Fibroblast of lung (primary cell): ENCODE measurements around the gene TENT5A. TPM values are rescaled to one million over a fixed set of nuclear protein-coding genes. Genes with fewer than 3 reads are reported as not detected.
A peak's percentile ranks its signal among the peaks of the same experiment; 100 is the strongest.

Experiments
- DNase-seq, 2 donors: peaks; one replicate each; pipeline versions ENCODE4 v3.0.0 to v3.0.0-alpha.2; 2010; ENCODE audit warnings: low read depth in 2 of 2
- H2AFZ ChIP-seq: 2 replicates; pipeline ENCODE4 v1.5.1; 2012; ENCODE audit warnings: low read length, control low read depth, inconsistent platforms
- H3K27ac ChIP-seq: 2 replicates; pipeline ENCODE4 v1.5.1; 2011; ENCODE audit warnings: low read length, control low read depth; ENCODE audit not compliant: insufficient read depth
- H3K27me3 ChIP-seq: 2 replicates; pipeline ENCODE4 v1.5.1; 2011; ENCODE audit warnings: mild to moderate bottlenecking, low read length; ENCODE audit not compliant: control insufficient read depth, insufficient read depth
- H3K36me3 ChIP-seq: 2 replicates; pipeline ENCODE4 v1.5.1; 2011; ENCODE audit warnings: low read length; ENCODE audit not compliant: control insufficient read depth, insufficient read depth
- H3K4me1 ChIP-seq: 2 replicates; pipeline ENCODE4 v1.5.1; 2011; ENCODE audit warnings: low read length; ENCODE audit not compliant: control insufficient read depth, insufficient read depth; ENCODE audit errors: extremely low read depth
- H3K4me2 ChIP-seq: 2 replicates; pipeline ENCODE4 v1.5.1; 2011; ENCODE audit warnings: low read length, control low read depth; ENCODE audit not compliant: insufficient read depth; ENCODE audit errors: extremely low read depth
- H3K4me3 ChIP-seq, 4 experiments: fragments of 200-600 bp in 1 of 4; sonication (generic) in 1 of 4; replicated peaks in 1 of 4; 2 replicates each; pipeline ENCODE4 v1.5.1; 2011 to 2016; ENCODE audit warnings: low read length in 4 of 4, low read depth in 3 of 4, mild to moderate bottlenecking in 3 of 4, control low read depth in 2 of 4, inconsistent platforms in 1 of 4, mixed read lengths in 1 of 4; ENCODE audit not compliant: insufficient read depth in 1 of 4; ENCODE audit errors: control extremely low read depth in 1 of 4
- H3K79me2 ChIP-seq: 2 replicates; pipeline ENCODE4 v1.5.1; 2012; ENCODE audit warnings: mild to moderate bottlenecking, low read length, inconsistent platforms; ENCODE audit not compliant: control insufficient read depth, insufficient read depth
- H3K9ac ChIP-seq: 2 replicates; pipeline ENCODE4 v1.5.1; 2011; ENCODE audit warnings: mild to moderate bottlenecking, low read length, control low read depth; ENCODE audit not compliant: insufficient read depth
- H3K9me3 ChIP-seq: 2 replicates; pipeline ENCODE4 v1.5.1; 2012; ENCODE audit warnings: low read depth, low read length; ENCODE audit not compliant: control insufficient read depth, insufficient read depth
- H4K20me1 ChIP-seq: 2 replicates; pipeline ENCODE4 v1.5.1; 2011; ENCODE audit warnings: low read length; ENCODE audit not compliant: control insufficient read depth, insufficient read depth; ENCODE audit errors: extremely low read depth
- CTCF ChIP-seq, 2 donors: IDR thresholded peaks in 1 of 2; conservative IDR thresholded peaks in 1 of 2; 1 replicate in 1 of 2; 2 replicates in 1 of 2; pipeline ENCODE4 v1.5.1; 2011 to 2012; ENCODE audit warnings: low read length in 2 of 2, control low read depth in 1 of 2, inconsistent platforms in 1 of 2, low read depth in 1 of 2, mild to moderate bottlenecking in 1 of 2
- EZH2 ChIP-seq: IDR thresholded peaks from 2 replicates; pipeline ENCODE4 v1.5.1; 2012; ENCODE audit warnings: low read length, control low read depth, mild to moderate bottlenecking; ENCODE audit errors: missing control alignments
- polyA plus RNA-seq, 2 donors: library from polyadenylated mRNA; depleted of rRNA in 1 of 2; stranded (reverse) in 1 of 2; unstranded in 1 of 2; fragments of >200 nt; gene quantifications; 2 replicates each; pipeline ENCODE4 v1.2.1, GENCODE V29; 2011 to 2012; ENCODE audit warnings: missing spikeins in 1 of 2
- total RNA-seq: library from RNA; depleted of rRNA; stranded (reverse); fragments of >200 nt; gene quantifications from 2 replicates; pipeline ENCODE4 v1.2.1, GENCODE V29; 2014

The TENT5A gene
- total and polyA plus RNA-seq, 2 donors (not counting 1 experiment from before 2014, with no cell fraction given): 8.3 to 24.6 TPM

- Histone ChIP-seq H3K9ac (peak overlapping the region; percentile 92), H3K4me3 (peak overlapping the region; percentile 76 to 90 (median 84)), H4K20me1 (no peaks in the 10 kb centered on the region), H3K4me1 (no peaks in the 10 kb centered on the region), H2AFZ (peak overlapping the region; percentile 79), H3K4me2 (peak overlapping the region; percentile 86), H3K9me3 (no peaks in the 10 kb centered on the region), H3K36me3 (no peaks in the 10 kb centered on the region), H3K27ac (peak overlapping the region; percentile 96), H3K27me3 (no peaks in the 10 kb centered on the region), H3K79me2 (peaks cover 30% of the 10 kb centered on the region)
- TF ChIP-seq EZH2: no peak
- no peak for TF ChIP-seq CTCF (conservative IDR thresholded peaks at IDR 0.05 in 1 of 2, IDR thresholded peaks at IDR 0.05 in 1 of 2; ENCODE audit: low read depth in 1 of 2, low read length in 2 of 2)
- DNase-seq: peak; percentile 49 to 59
Observed at GRCh38 chr6:81751388-81752083, 945 bp downstream of the TENT5A start.

GRCh38 chr6:81750681-81751387 lies 1.6 kb downstream of the TENT5A start:
- DNase-seq: peak in 1 of 2 donors; percentile 26
- Histone ChIP-seq H3K27ac (peak overlapping the region; percentile 96), H3K9ac (peak overlapping the region; percentile 92)

More at GRCh38 chr6:81750681-81751387, 1.6 kb downstream of the TENT5A start:
- Histone ChIP-seq H3K79me2 (peaks cover 30% of the 10 kb centered on the region), H3K9me3 (no peaks in the 10 kb centered on the region), H3K27me3 (no peaks in the 10 kb centered on the region), H3K36me3 (no peaks in the 10 kb centered on the region), H3K4me3 (peak overlapping the region; percentile 76 to 90 (median 84)), H2AFZ (peak overlapping the region; percentile 74), H4K20me1 (no peaks in the 10 kb centered on the region), H3K4me1 (no peaks in the 10 kb centered on the region), H3K4me2 (peak overlapping the region; percentile 86)
- no peak for TF ChIP-seq EZH2
- TF ChIP-seq CTCF (conservative IDR thresholded peaks at IDR 0.05 in 1 of 2, IDR thresholded peaks at IDR 0.05 in 1 of 2; ENCODE audit: low read depth in 1 of 2, low read length in 2 of 2): no peak
